Measurements from ENCODE around the gene RHBDF2. TPM values are rescaled to one million over a fixed set of nuclear protein-coding genes. Genes with fewer than 3 reads are reported as not detected.
"Not testable (repeated sequence)": the region's sequence is repeated elsewhere in the genome, so short reads cannot be mapped to it uniquely, and the experiment has no call there.

The RHBDF2 gene
- total and polyA plus RNA-seq, 4 donors: 2.6 to 45.0 (median 21.0) TPM

GRCh38 chr17:76511668-76512365 is 10.6 kb upstream of the RHBDF2 start:
- intact Hi-C loops (cut with DNase I): no loop called here
- DNase-seq: no peak
- WGBS, 2 donors: 85 to 87% methylated on average over 13 of the region's 13 CpGs

GRCh38 chr17:76510831-76511244 is 9.6 kb upstream of the RHBDF2 start:
- 6 to 9% methylated on average over 9 of the region's 9 CpGs for WGBS, 2 donors

More at GRCh38 chr17:76511668-76512365, 10.6 kb upstream of the RHBDF2 start:
- Histone ChIP-seq H3K36me3 (ENCODE audit: control insufficient read depth in 1 of 2, insufficient read depth in 2 of 2, low read length in 1 of 2) (no peaks in the 10 kb centered on the region), H3K27me3 (ENCODE audit: control insufficient read depth in 1 of 2, insufficient read depth in 2 of 2, low read length in 1 of 2) (no peaks in the 10 kb centered on the region), H3K4me1 (ENCODE audit: control insufficient read depth in 1 of 2, insufficient read depth in 2 of 2, low read length in 2 of 2) (no peaks in the 10 kb centered on the region), H3K9me3 (ENCODE audit: control insufficient read depth, low read length) (no peaks in the 10 kb centered on the region), H3K27ac (ENCODE audit: low read depth in 1 of 2, low read length in 2 of 2) (no peak overlapping the region), H3K4me3 (ENCODE audit: low read length in 2 of 2) (no peak overlapping the region)
- no peak for ATAC-seq (ENCODE audit: low FRiP score)

GRCh38 chr17:76508472-76509063 is 7.3 kb upstream of the RHBDF2 start:
- intact Hi-C loops (cut with DNase I): loop anchor here in 1 of 2 donors (5.0 to 10.0 kb wide), 2 partner anchors 101 to 204 kb away; partner anchors contain the start of gene QRICH2
- H3K36me3 ChIP-seq (ENCODE audit: control insufficient read depth in 1 of 2, insufficient read depth in 2 of 2, low read length in 1 of 2); H3K4me1 ChIP-seq (ENCODE audit: control insufficient read depth in 1 of 2, insufficient read depth in 2 of 2, low read length in 2 of 2); H3K9me3 ChIP-seq (ENCODE audit: control insufficient read depth, low read length); H3K27ac ChIP-seq (ENCODE audit: low read depth in 1 of 2, low read length in 2 of 2); H3K4me3 ChIP-seq (ENCODE audit: low read length in 2 of 2); ATAC-seq (ENCODE audit: low FRiP score); DNase-seq; H3K27me3 ChIP-seq (ENCODE audit: control insufficient read depth in 1 of 2, insufficient read depth in 2 of 2, low read length in 1 of 2): not testable (repeated sequence)
- WGBS, 2 donors: 56 to 66% methylated on average over 14 of the region's 14 CpGs

More at GRCh38 chr17:76510831-76511244, 9.6 kb upstream of the RHBDF2 start:
- ATAC-seq (ENCODE audit: low FRiP score): no peak
- intact Hi-C loops (cut with DNase I): no loop called here
- no peaks in the 10 kb centered on the region for H3K27me3 ChIP-seq (ENCODE audit: control insufficient read depth in 1 of 2, insufficient read depth in 2 of 2, low read length in 1 of 2)
- H3K9me3 ChIP-seq (ENCODE audit: control insufficient read depth, low read length): no peaks in the 10 kb centered on the region
- no peak for DNase-seq
- H3K4me1 ChIP-seq (ENCODE audit: control insufficient read depth in 1 of 2, insufficient read depth in 2 of 2, low read length in 2 of 2): no peaks in the 10 kb centered on the region
- H3K27ac ChIP-seq (ENCODE audit: low read depth in 1 of 2, low read length in 2 of 2): no peak overlapping the region
- H3K4me3 ChIP-seq (ENCODE audit: low read length in 2 of 2): no peak overlapping the region
- no peaks in the 10 kb centered on the region for H3K36me3 ChIP-seq (ENCODE audit: control insufficient read depth in 1 of 2, insufficient read depth in 2 of 2, low read length in 1 of 2)

DNA sequence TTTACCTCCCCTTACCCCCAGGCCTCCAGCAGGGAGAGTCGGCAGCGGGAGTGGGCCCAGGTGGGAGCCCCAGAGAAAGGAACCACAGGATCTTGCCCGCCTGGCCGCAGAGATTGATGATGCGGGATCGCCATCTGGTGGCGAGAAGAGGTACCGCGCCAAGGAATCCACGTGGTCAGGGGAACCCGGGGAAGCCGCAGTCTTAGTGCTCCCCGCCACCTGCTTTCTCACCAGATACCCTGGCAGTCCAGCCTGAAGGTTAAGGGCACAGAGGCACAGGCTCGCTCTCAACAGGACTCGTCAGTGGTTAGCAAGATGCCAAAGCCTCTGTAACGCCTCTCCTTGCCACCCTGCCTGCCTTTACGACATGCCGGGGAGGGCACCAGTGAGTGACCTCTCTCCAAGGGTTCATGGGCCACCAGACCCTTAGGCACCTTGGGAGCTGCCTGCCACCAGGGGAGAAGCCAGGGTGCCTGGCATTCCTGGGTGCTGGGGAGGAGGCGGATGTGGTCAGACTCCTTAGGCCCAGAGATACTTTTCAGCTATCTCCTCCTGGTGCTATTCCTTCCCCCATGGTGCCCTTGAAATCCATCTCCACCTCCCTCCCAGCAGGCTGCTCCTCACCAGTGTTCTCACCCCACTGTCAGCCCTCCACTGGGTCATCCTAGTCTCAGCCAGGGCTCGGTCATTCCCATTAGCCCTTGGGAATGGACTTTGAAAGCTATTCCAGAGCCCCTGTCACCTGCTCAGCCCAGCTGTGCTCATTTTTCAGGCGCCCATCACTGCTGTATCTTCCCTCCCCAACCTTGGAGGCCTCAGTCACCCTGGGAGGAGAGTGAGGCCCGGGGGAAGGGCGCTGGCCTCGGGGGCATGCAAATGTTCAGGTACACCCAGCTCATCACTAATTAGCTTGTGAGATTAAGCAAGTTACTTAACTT is 5.5 kb upstream of the RHBDF2 start:
- H3K4me3 ChIP-seq (ENCODE audit: low read length in 2 of 2): no peak overlapping the region
- H3K27ac ChIP-seq (ENCODE audit: low read depth in 1 of 2, low read length in 2 of 2): no peak overlapping the region
- H3K4me1 ChIP-seq (ENCODE audit: control insufficient read depth in 1 of 2, insufficient read depth in 2 of 2, low read length in 2 of 2): peaks cover 0 to under 1% of the 10 kb centered on the region in 2 donors
- ATAC-seq (ENCODE audit: low FRiP score): peak; percentile 86
- H3K9me3 ChIP-seq (ENCODE audit: control insufficient read depth, low read length): no peaks in the 10 kb centered on the region
- DNase-seq: peak; percentile 87 to 94
- intact Hi-C loops (cut with DNase I): loop anchor here (1.0 to 10.0 kb wide), 3 partner anchors 40 to 202 kb away; partner anchors contain the start of gene QRICH2 (in 1 of the 2)
- H3K27me3 ChIP-seq (ENCODE audit: control insufficient read depth in 1 of 2, insufficient read depth in 2 of 2, low read length in 1 of 2): no peaks in the 10 kb centered on the region
- WGBS, 2 donors: 24 to 25% methylated on average over 24 of the region's 24 CpGs
- no peaks in the 10 kb centered on the region for H3K36me3 ChIP-seq (ENCODE audit: control insufficient read depth in 1 of 2, insufficient read depth in 2 of 2, low read length in 1 of 2)

- Histone ChIP-seq H3K36me3 (ENCODE audit: control insufficient read depth in 1 of 2, insufficient read depth in 2 of 2, low read length in 1 of 2) (no peaks in the 10 kb centered on the region), H3K4me3 (ENCODE audit: low read length in 2 of 2) (no peak overlapping the region), H3K4me1 (ENCODE audit: control insufficient read depth in 1 of 2, insufficient read depth in 2 of 2, low read length in 2 of 2) (peaks cover 0 to 1% of the 10 kb centered on the region in 2 donors), H3K9me3 (ENCODE audit: control insufficient read depth, low read length) (no peaks in the 10 kb centered on the region), H3K27me3 (ENCODE audit: control insufficient read depth in 1 of 2, insufficient read depth in 2 of 2, low read length in 1 of 2) (no peaks in the 10 kb centered on the region), H3K27ac (ENCODE audit: low read depth in 1 of 2, low read length in 2 of 2) (no peak overlapping the region)
- intact Hi-C loops (cut with DNase I): loop anchor here in 1 of 2 donors (10.0 kb wide), 1 partner anchor 199 kb away; the partner anchor contains the start of gene QRICH2
- DNase-seq: no peak
- 76 to 83% methylated on average over 7 of the region's 7 CpGs for WGBS, 2 donors
- ATAC-seq (ENCODE audit: low FRiP score): no peak
These were observed 2.9 kb upstream of the RHBDF2 start for GRCh38 chr17:76504117-76504516.

DNA sequence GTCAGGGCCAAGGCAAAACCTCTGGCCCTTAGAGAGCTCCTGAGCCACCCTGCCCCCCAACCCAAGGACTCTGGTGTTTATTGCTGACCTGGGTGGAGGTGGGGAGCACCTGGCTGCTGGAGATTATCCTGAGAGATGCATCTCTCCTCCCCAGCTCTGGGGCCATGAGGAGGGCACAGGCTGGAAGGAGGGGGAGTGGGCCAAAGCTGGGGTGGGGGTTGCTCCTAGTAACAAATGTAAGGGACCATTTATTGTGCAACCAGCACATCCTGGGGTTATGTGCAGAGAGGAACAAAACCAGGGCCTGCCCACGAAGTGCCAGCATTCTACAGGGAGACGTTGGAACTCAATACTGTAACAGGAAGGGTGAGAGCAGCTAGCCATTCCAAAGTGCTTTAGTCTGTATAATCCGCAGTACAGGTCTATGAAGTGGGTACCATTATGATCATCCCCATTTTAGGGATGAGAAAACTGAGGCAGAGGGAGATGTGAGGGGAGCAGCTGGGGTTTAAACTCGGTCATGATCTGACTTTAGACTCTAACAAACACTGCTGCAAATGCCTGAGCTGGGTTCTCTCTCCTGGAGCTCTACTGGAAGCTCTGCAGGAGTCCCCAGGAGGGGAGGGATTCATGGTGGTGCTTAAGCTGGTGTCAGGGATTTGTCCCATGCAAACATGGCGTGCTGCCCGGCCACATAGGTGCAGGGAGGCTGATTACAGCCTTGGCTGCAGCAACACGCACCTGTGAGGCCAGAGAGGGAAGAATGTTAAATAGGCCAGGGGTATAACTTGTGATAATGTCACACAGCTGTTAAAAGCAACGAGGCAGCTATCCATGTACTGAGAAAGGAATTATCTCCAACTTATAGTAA is 1.4 kb upstream of the RHBDF2 start:
- Histone ChIP-seq H3K4me1 (ENCODE audit: control insufficient read depth in 1 of 2, insufficient read depth in 2 of 2, low read length in 2 of 2) (peaks cover 0 to 1% of the 10 kb centered on the region in 2 donors), H3K27ac (ENCODE audit: low read depth in 1 of 2, low read length in 2 of 2) (no peak overlapping the region), H3K4me3 (ENCODE audit: low read length in 2 of 2) (no peak overlapping the region), H3K27me3 (ENCODE audit: control insufficient read depth in 1 of 2, insufficient read depth in 2 of 2, low read length in 1 of 2) (no peaks in the 10 kb centered on the region), H3K36me3 (ENCODE audit: control insufficient read depth in 1 of 2, insufficient read depth in 2 of 2, low read length in 1 of 2) (no peaks in the 10 kb centered on the region), H3K9me3 (ENCODE audit: control insufficient read depth, low read length) (no peaks in the 10 kb centered on the region)
- intact Hi-C loops (cut with DNase I): loop anchor here in 1 of 2 donors (10.0 kb wide), 1 partner anchor 198 kb away; the partner anchor contains the start of gene QRICH2
- ATAC-seq (ENCODE audit: low FRiP score): no peak
- 84 to 90% methylated on average over 8 of the region's 8 CpGs for WGBS, 2 donors
- no peak for DNase-seq

GRCh38 chr17:76501827-76502307 is 644 bp upstream of the RHBDF2 start:
- H3K27me3 ChIP-seq (ENCODE audit: control insufficient read depth in 1 of 2, insufficient read depth in 2 of 2, low read length in 1 of 2): no peaks in the 10 kb centered on the region
- DNase-seq: no peak
- intact Hi-C loops (cut with DNase I): loop anchor here (2.0 to 10.0 kb wide), 2 partner anchors 93 to 197 kb away; partner anchors contain the start of gene QRICH2 (in 1 of the 2)

More at GRCh38 chr17:76501827-76502307, 644 bp upstream of the RHBDF2 start:
- H3K36me3 ChIP-seq (ENCODE audit: control insufficient read depth in 1 of 2, insufficient read depth in 2 of 2, low read length in 1 of 2): no peaks in the 10 kb centered on the region
- no peaks in the 10 kb centered on the region for H3K9me3 ChIP-seq (ENCODE audit: control insufficient read depth, low read length)
- no peak overlapping the region for H3K4me3 ChIP-seq (ENCODE audit: low read length in 2 of 2)
- no peak for ATAC-seq (ENCODE audit: low FRiP score)
- H3K4me1 ChIP-seq (ENCODE audit: control insufficient read depth in 1 of 2, insufficient read depth in 2 of 2, low read length in 2 of 2): peaks cover 0 to 1% of the 10 kb centered on the region in 2 donors
- 81 to 83% methylated on average over 11 of the region's 11 CpGs for WGBS, 2 donors
- peak overlapping the region in 1 of 2 donors; percentile 6 for H3K27ac ChIP-seq (ENCODE audit: low read depth in 1 of 2, low read length in 2 of 2)
